T-helper 22 cell (primary cell): ENCODE measurements around the gene ITSN1.
A peak's percentile ranks its signal among the peaks of the same experiment; 100 is the strongest.
"Not testable (repeated sequence)": the region's sequence is repeated elsewhere in the genome, so short reads cannot be mapped to it uniquely, and the experiment has no call there.

Experiments
- DNase-seq: peaks from one replicate; pipeline ENCODE4 v3.0.0-alpha.2; 2020; ENCODE audit warnings: low read depth

The ITSN1 gene

GRCh38 chr21:33894736-33895288, 252.5 kb downstream of the ITSN1 start:
- no peak for DNase-seq

- no peak for DNase-seq
Measured at GRCh38 chr21:33895356-33895755, 253.1 kb downstream of the ITSN1 start.

- no peak for DNase-seq
Measured at GRCh38 chr21:33896691-33897090, 254.4 kb downstream of the ITSN1 start.

GRCh38 chr21:33897098-33897497, 254.8 kb downstream of the ITSN1 start:
- DNase-seq: no peak

GRCh38 chr21:33897739-33898138, 255.4 kb downstream of the ITSN1 start:
- DNase-seq: no peak

- no peak for DNase-seq
Measured at GRCh38 chr21:33898586-33898985, 256.3 kb downstream of the ITSN1 start.

- no peak for DNase-seq
Measured at GRCh38 chr21:33899199-33899598, 256.9 kb downstream of the ITSN1 start.

- DNase-seq: no peak
Measured at GRCh38 chr21:33901412-33902288, 259.3 kb downstream of the ITSN1 start.

- no peak for DNase-seq
Measured at GRCh38 chr21:33902349-33902748, 260.0 kb downstream of the ITSN1 start.

GRCh38 chr21:33904041-33904440, 261.7 kb downstream of the ITSN1 start:
- no peak for DNase-seq

- no peak for DNase-seq
Measured at GRCh38 chr21:33908760-33909159, 266.5 kb downstream of the ITSN1 start.

- no peak for DNase-seq
Measured at GRCh38 chr21:33909756-33910155, 267.5 kb downstream of the ITSN1 start.

GRCh38 chr21:33914188-33914587, 271.9 kb downstream of the ITSN1 start:
- DNase-seq: no peak

GRCh38 chr21:33915368-33916199, 273.3 kb downstream of the ITSN1 start, which contains the start of gene ATP5PO:
Gene ATP5PO, minus strand, starts transcription at chr21:33915804. Its CDS starts 41 bp downstream, at chr21:33915763.
- DNase-seq: peak; percentile 91

GRCh38 chr21:33916200-33916567, 273.9 kb downstream of the ITSN1 start:
- no peak for DNase-seq

GRCh38 chr21:33917421-33917820, 275.1 kb downstream of the ITSN1 start:
- DNase-seq: no peak

GRCh38 chr21:33924079-33924765, 281.9 kb downstream of the ITSN1 start:
- peak; percentile 66 for DNase-seq

- no peak for DNase-seq
Measured at GRCh38 chr21:33924766-33925100, 282.4 kb downstream of the ITSN1 start.

GRCh38 chr21:33926248-33926647, 283.9 kb downstream of the ITSN1 start:
- not testable (repeated sequence) for DNase-seq

GRCh38 chr21:33931052-33931798, 288.9 kb downstream of the ITSN1 start:
- DNase-seq: peak; percentile 76

GRCh38 chr21:33931799-33932390, 289.6 kb downstream of the ITSN1 start:
- no peak for DNase-seq
